ENCODE data around the gene MAN2A2.
"Not testable (repeated sequence)": the region's sequence is repeated elsewhere in the genome, so short reads cannot be mapped to it uniquely, and the experiment has no call there.

Gene MAN2A2

GRCh38 chr15:90903733-90904536 lies 833 bp downstream of the MAN2A2 start:
- no peak for DNase-seq (ENCODE audit: low read depth in 2 of 2)

- DNase-seq (ENCODE audit: low read depth in 2 of 2) = no peak
These were observed 1.6 kb downstream of the MAN2A2 start for GRCh38 chr15:90904746-90905145.

- DNase-seq (ENCODE audit: low read depth in 2 of 2) = no peak
These were observed 2.4 kb downstream of the MAN2A2 start for GRCh38 chr15:90905306-90906180.

- DNase-seq (ENCODE audit: low read depth in 2 of 2) = no peak
These were observed 3.2 kb downstream of the MAN2A2 start for GRCh38 chr15:90906181-90906849.

GRCh38 chr15:90907051-90907660 lies 4.1 kb downstream of the MAN2A2 start:
- DNase-seq (ENCODE audit: low read depth in 2 of 2) = no peak

- no peak for DNase-seq (ENCODE audit: low read depth in 2 of 2)
These were observed 4.9 kb downstream of the MAN2A2 start for GRCh38 chr15:90907838-90908507.

- not testable (repeated sequence) for DNase-seq (ENCODE audit: low read depth in 2 of 2)
These were observed 6.3 kb downstream of the MAN2A2 start for GRCh38 chr15:90909449-90909848.

- DNase-seq (ENCODE audit: low read depth in 2 of 2) = no peak
These were observed 6.9 kb downstream of the MAN2A2 start for GRCh38 chr15:90909976-90910375.

GRCh38 chr15:90910441-90911301 lies 7.6 kb downstream of the MAN2A2 start:
- DNase-seq (ENCODE audit: low read depth in 2 of 2) = no peak

GRCh38 chr15:90911302-90911623 lies 8.2 kb downstream of the MAN2A2 start:
- no peak for DNase-seq (ENCODE audit: low read depth in 2 of 2)

- DNase-seq (ENCODE audit: low read depth in 2 of 2) = no peak
These were observed 9.0 kb downstream of the MAN2A2 start for GRCh38 chr15:90911906-90912769.

- DNase-seq (ENCODE audit: low read depth in 2 of 2) = no peak
These were observed 9.6 kb downstream of the MAN2A2 start for GRCh38 chr15:90912770-90913075.

GRCh38 chr15:90913398-90913944 lies 10.4 kb downstream of the MAN2A2 start:
- no peak for DNase-seq (ENCODE audit: low read depth in 2 of 2)

- no peak for DNase-seq (ENCODE audit: low read depth in 2 of 2)
These were observed 11.4 kb downstream of the MAN2A2 start for GRCh38 chr15:90914305-90915080.

- no peak for DNase-seq (ENCODE audit: low read depth in 2 of 2)
These were observed 12.2 kb downstream of the MAN2A2 start for GRCh38 chr15:90915216-90915807.

GRCh38 chr15:90915808-90916440 lies 12.8 kb downstream of the MAN2A2 start:
- DNase-seq (ENCODE audit: low read depth in 2 of 2) = no peak

GRCh38 chr15:90916461-90916860 lies 13.4 kb downstream of the MAN2A2 start:
- no peak for DNase-seq (ENCODE audit: low read depth in 2 of 2)

GRCh38 chr15:90917569-90917968 lies 14.5 kb downstream of the MAN2A2 start:
- DNase-seq (ENCODE audit: low read depth in 2 of 2) = no peak

Measured in fibroblast of skin of left quadriceps (primary cell).